NB4 (cell line): ENCODE data around the gene DLG2.

ENCODE experiments used
- DNase-seq: peaks from one replicate; pipeline ENCODE4 v3.0.0; 2010; ENCODE audit warnings: low read depth
- H3K4me3 ChIP-seq: one replicate; pipeline ENCODE4 v1.5.1; 2011; ENCODE audit warnings: mild to moderate bottlenecking, low read depth, low read length, moderate library complexity
- CTCF ChIP-seq: IDR thresholded peaks from one replicate; pipeline ENCODE4 v1.5.1; 2012; ENCODE audit warnings: low read depth, low read length
- MYC ChIP-seq: IDR thresholded peaks from 2 replicates; pipeline ENCODE4 v1.6.1; 2011; ENCODE audit warnings: low read depth, low read length
- POLR2A ChIP-seq: IDR thresholded peaks from 2 replicates; pipeline ENCODE4 v1.6.1; 2011; ENCODE audit warnings: mild to moderate bottlenecking; ENCODE audit not compliant: insufficient read length; ENCODE audit errors: extremely low read depth
- TF ChIP-seq, protein P1 (sequence below): IDR thresholded peaks from 2 replicates; pipeline ENCODE4 v1.6.1; 2011; ENCODE audit warnings: low read depth, low read length

DLG2 gene

DNA sequence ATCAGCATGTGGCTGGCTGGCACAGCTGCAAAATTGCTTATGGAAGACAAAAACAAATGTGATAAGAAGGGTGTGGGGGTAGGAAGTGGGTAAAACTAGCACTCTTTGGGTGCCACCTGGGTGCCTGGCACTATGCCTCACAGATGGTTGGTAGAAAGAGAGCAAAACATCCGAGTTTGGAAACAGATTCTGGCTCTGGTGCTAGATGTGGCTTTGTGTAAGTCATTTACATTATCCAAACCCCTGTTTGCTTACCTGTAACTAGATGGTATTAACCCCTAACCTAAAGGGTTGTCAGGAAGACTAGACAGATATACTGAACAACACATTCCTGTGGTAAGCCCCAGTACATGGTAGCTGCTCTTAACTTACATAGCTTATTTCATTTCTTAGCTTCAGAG, 905.6 kb downstream of the DLG2 start:
- H3K4me3 ChIP-seq = no peak overlapping the region
- DNase-seq = no peak
- TF ChIP-seq POLR2A (no peak), CTCF (no peak), MYC (no peak)
- TF ChIP-seq, protein P1, sequence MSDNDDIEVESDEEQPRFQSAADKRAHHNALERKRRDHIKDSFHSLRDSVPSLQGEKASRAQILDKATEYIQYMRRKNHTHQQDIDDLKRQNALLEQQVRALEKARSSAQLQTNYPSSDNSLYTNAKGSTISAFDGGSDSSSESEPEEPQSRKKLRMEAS = no peak

- DNase-seq = peak; percentile 7
- TF ChIP-seq MYC = no peak
- TF ChIP-seq POLR2A = no peak
- TF ChIP-seq, protein P1 = no peak
- TF ChIP-seq CTCF = no peak
- H3K4me3 ChIP-seq = no peak overlapping the region
These were observed 906.3 kb downstream of the DLG2 start for GRCh38 chr11:84720706-84721402.

- DNase-seq = no peak
- H3K4me3 ChIP-seq = no peak overlapping the region
These were observed 907.1 kb downstream of the DLG2 start for GRCh38 chr11:84719935-84720577.

DNA sequence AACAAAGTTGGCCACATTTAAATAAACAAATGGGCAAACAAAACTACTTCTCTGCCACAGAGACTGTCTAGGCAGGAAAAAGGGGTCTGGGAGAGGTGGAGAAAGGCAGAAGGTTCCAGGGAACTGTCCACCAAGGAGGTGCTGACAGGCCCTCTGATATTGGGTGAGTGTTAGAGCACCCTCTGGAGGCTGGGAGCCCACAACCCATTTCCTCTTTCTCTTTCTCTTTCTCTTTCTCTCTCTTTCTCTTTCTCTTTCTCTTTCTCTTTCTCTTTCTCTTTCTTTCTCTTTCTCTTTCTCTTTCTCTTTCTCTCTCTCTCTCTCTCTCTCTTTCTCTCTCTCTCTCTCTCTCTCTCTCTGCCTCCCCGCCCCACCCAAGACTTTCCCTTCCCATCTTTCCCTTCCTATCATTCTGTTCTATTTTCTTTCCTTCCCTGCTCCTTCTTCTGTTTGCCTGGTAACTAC, 912.8 kb downstream of the DLG2 start:
- DNase-seq = peak; percentile 72
- no peak overlapping the region for H3K4me3 ChIP-seq
- TF ChIP-seq POLR2A = no peak
- peak; percentile 88 for TF ChIP-seq CTCF

More at GRCh38 chr11:84719935-84720577, 907.1 kb downstream of the DLG2 start:
- TF ChIP-seq MYC (no peak), POLR2A (no peak), CTCF (no peak)
- TF ChIP-seq, protein P1 = no peak

DNA sequence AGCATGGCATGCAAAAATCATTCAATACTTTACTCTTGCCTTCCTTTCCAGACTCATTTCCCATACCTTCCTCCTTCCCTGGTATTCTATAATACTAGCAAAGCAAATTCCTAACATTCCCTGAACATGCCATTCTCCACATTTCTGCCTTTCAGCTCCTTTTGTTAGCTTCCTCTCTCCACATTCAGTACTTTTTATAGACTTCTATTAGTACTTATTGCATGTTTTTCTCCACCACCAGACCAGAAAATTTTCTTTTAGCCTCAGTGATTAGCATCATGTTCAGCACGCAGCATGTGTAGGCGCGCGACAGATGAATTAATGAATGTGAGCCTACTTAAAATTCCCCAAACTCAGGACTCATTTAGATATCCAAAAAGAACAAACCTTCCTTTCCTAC, 935.3 kb downstream of the DLG2 start:
- no peak overlapping the region for H3K4me3 ChIP-seq
- DNase-seq = no peak
- no peak for TF ChIP-seq MYC
- no peak for TF ChIP-seq POLR2A
- TF ChIP-seq, protein P1 = no peak
- no peak for TF ChIP-seq CTCF
